Ectodermal cell (in vitro differentiated cells): ENCODE results near the gene VNN1.

Experiments
- H3K27ac ChIP-seq: 2 replicates; pipeline ENCODE4 v1.7.0; 2013; ENCODE audit warnings: mild to moderate bottlenecking, low read depth, low read length; ENCODE audit not compliant: insufficient read depth, poor library complexity, severe bottlenecking
- H3K27me3 ChIP-seq: 2 replicates; pipeline ENCODE4 v1.7.0; 2013; ENCODE audit warnings: mild to moderate bottlenecking, low read length; ENCODE audit not compliant: insufficient read depth, control insufficient read depth, poor library complexity, severe bottlenecking
- H3K36me3 ChIP-seq: one replicate; pipeline ENCODE4 v1.7.0; 2013; ENCODE audit warnings: low read length; ENCODE audit not compliant: control insufficient read depth, insufficient read depth
- H3K4me1 ChIP-seq: one replicate; pipeline ENCODE4 v1.7.0; 2013; ENCODE audit warnings: low read length; ENCODE audit not compliant: control insufficient read depth, insufficient read depth
- H3K4me3 ChIP-seq: 2 replicates; pipeline ENCODE4 v1.7.0; 2013; ENCODE audit warnings: low read depth, low read length, control low read depth; ENCODE audit not compliant: insufficient read depth
- H3K9me3 ChIP-seq: 2 replicates; pipeline ENCODE4 v1.7.0; 2013; ENCODE audit warnings: mild to moderate bottlenecking, low read length, moderate library complexity; ENCODE audit not compliant: control insufficient read depth
- WGBS, 2 experiments: methylation state at CpG; one replicate each; pipeline ENCODE4 v1.1.7; 2013; ENCODE audit warnings: missing lambda C conversion rate in 2 of 2; 5-methylcytosine and 5-hydroxymethylcytosine counted together

VNN1 gene

DNA sequence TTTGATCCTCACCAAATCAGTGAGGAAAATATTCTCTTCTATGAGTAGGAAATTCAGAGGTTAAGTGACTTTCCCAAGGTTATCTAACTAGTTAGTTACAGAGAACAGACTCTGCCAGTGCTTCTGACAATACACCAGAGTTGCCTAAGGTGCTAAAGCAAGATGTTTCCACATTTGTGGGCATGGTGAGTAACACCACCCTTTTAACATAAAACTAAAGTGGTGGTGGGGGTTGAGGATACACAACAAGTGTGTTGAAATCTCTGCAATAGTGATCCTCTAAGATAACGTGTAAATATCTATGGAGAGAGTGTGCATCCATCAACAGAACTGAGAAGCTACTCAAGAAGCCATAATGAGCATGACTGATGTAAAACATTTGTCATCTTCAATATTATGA, 32.2 kb upstream of the VNN1 start:
- Histone ChIP-seq H3K4me1 (no peaks in the 10 kb centered on the region), H3K9me3 (no peaks in the 10 kb centered on the region), H3K27me3 (no peaks in the 10 kb centered on the region), H3K4me3 (no peak overlapping the region), H3K27ac (no peak overlapping the region), H3K36me3 (no peaks in the 10 kb centered on the region)
- WGBS, 2 experiments: 80 to 91% methylated on average over 1 of the region's 1 CpG

DNA sequence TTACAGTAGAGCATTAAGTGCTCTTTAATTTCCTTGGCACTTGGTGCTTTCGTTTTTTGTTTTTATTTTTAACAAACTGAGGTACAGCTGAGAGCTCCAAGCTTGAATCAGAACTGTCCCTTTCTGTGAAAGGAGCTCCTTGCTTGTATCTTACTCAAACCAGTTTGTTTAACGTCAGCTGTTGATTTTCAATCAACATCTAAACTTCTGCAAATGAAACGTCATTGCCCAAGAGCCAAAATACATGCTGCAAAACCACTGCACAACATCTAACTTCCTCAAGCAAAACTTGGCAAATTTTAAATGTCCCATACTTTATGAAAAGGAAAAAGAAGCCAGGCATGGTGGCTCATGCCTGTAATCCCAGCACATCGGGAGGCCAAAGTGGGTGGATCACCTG, 28.6 kb upstream of the VNN1 start:
- H3K4me1 ChIP-seq: no peaks in the 10 kb centered on the region
- no peaks in the 10 kb centered on the region for H3K36me3 ChIP-seq
- no peaks in the 10 kb centered on the region for H3K9me3 ChIP-seq
- WGBS, 2 experiments: 89 to 94% methylated on average over 4 of the region's 4 CpGs
- H3K27ac ChIP-seq: no peak overlapping the region
- H3K4me3 ChIP-seq: no peak overlapping the region
- no peaks in the 10 kb centered on the region for H3K27me3 ChIP-seq

DNA sequence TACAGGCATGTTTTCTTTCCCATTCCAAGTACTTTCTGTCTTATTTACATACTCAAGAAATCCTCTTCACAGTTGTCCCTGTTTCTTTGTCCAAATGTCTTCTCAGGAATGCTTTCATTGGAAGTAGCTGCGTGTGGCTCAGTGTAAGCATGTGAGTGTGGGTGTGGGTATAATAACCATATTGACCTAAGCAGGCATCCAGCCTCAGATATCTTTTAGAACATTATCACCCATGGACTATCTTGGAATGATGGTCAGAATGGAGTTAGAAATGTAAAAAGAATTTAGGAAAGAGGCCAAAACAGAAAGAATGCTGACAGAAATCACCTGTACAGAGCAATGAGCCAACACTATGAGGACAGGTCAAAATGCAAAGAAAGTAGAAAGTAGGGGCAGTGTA, 27.4 kb upstream of the VNN1 start:
- WGBS, 2 experiments: 100% methylated on average over 1 of the region's 1 CpG; no CpG with 5 or more reads in 1 of the 2 experiments
- H3K27me3 ChIP-seq: no peaks in the 10 kb centered on the region
- H3K9me3 ChIP-seq: no peaks in the 10 kb centered on the region
- H3K27ac ChIP-seq: no peak overlapping the region
- no peak overlapping the region for H3K4me3 ChIP-seq
- H3K36me3 ChIP-seq: no peaks in the 10 kb centered on the region
- H3K4me1 ChIP-seq: no peaks in the 10 kb centered on the region

DNA sequence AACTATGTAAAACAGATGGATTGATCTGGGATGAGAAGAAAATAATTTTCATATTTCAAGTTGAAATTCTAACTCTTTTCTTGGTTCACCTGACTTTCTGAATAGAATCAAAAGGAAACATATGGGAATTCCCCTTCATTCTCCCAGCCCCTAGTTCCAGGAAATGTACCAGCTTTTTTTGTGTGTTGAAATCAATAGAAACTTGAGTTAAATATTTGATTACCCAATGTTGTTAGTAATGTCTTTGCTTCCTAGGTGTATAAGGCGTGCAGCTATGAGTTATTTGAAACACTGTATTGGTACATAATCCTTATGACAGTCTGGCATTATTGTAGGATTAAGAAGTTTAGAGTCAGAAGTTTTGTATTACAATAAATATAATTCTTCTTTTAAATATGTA, 22.4 kb upstream of the VNN1 start:
- 85 to 91% methylated on average over 1 of the region's 1 CpG for WGBS, 2 experiments
- Histone ChIP-seq H3K27ac (no peak overlapping the region), H3K9me3 (no peaks in the 10 kb centered on the region), H3K4me3 (no peak overlapping the region), H3K27me3 (no peaks in the 10 kb centered on the region), H3K4me1 (no peaks in the 10 kb centered on the region), H3K36me3 (no peaks in the 10 kb centered on the region)

DNA sequence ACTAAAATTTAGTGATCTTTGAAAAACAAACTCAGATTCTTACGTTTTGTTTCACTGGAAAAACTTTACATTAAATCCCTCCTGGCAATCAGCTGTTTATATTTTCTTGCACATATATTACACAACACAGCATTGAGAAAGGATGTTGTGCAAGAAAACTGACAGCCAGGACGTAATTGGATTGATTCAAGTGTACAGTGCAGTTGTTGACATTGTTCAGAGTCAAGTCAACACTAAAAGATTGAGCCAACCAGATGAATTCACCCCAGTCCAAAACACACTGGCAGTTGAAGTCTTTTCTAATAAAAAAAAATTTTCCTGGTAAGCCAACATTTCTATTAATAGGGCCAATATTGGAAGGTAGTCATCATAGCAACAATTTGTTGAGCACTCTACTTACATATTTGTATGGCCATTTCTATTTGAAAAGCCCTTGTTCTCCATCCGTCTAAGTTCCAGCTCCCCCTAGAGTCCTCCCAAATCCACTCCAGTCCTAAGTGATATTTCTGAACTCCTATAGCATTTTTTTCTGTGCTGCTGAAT, 20.9 kb upstream of the VNN1 start:
- Histone ChIP-seq H3K4me3 (no peak overlapping the region), H3K9me3 (no peaks in the 10 kb centered on the region), H3K27me3 (no peaks in the 10 kb centered on the region), H3K27ac (no peak overlapping the region), H3K4me1 (no peaks in the 10 kb centered on the region), H3K36me3 (no peaks in the 10 kb centered on the region)
- WGBS, 2 experiments: 50 to 64% methylated on average over 3 of the region's 3 CpGs

DNA sequence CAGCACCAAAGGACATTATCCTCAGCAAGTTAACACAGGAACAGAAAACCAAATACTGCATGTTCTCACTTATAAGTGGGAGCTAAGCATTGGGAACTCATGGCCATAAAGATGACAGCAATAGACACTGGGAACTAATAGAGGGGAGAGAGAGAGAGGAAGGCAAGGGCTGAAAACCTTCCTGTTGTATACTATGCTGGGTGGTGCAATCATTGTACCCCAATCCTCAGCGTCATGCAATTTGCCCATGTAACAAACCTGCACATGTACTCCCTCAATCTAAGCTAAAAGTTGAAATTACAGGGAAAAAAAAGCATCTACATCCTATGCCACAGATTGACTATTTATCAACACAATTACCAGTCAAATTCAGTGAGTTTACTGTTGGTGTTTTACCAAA, 20.0 kb upstream of the VNN1 start:
- Histone ChIP-seq H3K27ac (no peak overlapping the region), H3K4me1 (no peaks in the 10 kb centered on the region), H3K9me3 (no peaks in the 10 kb centered on the region), H3K36me3 (no peaks in the 10 kb centered on the region), H3K27me3 (no peaks in the 10 kb centered on the region), H3K4me3 (no peak overlapping the region)
- WGBS, 2 experiments: 90 to 100% methylated on average over 1 of the region's 1 CpG

DNA sequence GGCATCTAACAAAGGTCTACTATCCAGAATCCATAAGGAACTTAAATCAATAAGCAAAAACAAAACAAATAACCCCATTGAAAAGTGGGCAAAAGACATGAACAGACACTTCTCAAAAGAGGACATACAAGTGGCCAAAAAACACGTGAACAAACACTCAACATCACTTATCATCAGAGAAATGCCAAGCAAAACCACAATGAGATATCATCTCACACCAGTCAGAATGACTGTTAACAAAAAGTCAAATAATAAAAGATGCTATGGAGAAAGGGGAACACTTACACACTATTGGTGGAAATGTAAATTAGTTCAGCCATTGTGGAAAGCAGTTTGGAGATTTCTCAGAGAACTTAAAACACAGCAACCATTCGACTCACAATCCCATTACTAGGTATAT, 19.4 kb upstream of the VNN1 start:
- Histone ChIP-seq H3K4me1 (no peaks in the 10 kb centered on the region), H3K9me3 (no peaks in the 10 kb centered on the region), H3K27ac (no peak overlapping the region), H3K27me3 (no peaks in the 10 kb centered on the region), H3K36me3 (no peaks in the 10 kb centered on the region), H3K4me3 (no peak overlapping the region)
- 77 to 86% methylated on average over 2 of the region's 2 CpGs for WGBS, 2 experiments

DNA sequence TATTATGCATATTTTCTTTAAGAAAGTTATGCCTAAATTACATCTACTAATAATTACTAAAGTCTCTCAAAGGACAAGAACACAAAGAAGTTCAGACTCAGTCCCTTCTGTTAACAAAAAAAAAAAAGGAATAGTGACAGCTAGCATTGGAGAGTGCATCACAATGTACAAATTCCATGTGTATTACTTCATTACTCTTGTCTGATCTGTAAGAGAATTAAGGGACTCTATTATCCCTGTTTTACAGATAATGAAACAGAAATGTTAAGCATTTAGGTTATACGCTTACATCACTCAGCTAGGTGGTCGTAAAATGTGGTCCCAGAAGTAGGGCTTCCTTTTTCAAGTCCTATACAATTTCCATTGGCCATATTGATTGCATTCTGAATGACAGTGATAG, 17.2 kb upstream of the VNN1 start:
- H3K36me3 ChIP-seq: no peaks in the 10 kb centered on the region
- H3K9me3 ChIP-seq: no peaks in the 10 kb centered on the region
- H3K4me3 ChIP-seq: no peak overlapping the region
- H3K4me1 ChIP-seq: no peaks in the 10 kb centered on the region
- 96 to 100% methylated on average over 1 to 2 of the region's 2 CpGs for WGBS, 2 experiments
- H3K27ac ChIP-seq: no peak overlapping the region
- no peaks in the 10 kb centered on the region for H3K27me3 ChIP-seq

DNA sequence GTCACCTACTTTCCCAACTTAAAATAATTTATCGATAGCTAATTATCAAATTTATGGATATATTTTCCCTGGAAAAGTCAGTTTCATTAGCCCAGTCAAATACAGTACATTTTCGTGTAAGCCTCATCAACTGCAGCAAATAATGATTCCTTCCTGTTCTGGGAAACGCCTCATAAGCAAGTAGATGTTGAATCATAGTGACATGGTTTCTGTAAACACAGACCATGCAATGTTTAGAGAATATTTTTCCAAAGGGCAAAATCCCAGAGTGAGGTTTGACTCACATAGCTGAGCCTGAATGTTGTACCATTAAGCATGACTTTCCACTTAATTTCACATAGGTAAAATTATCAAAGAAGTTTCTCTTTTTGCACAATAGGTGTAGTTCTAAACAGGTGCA, 16.7 kb upstream of the VNN1 start:
- no peaks in the 10 kb centered on the region for H3K9me3 ChIP-seq
- no peaks in the 10 kb centered on the region for H3K4me1 ChIP-seq
- no peaks in the 10 kb centered on the region for H3K27me3 ChIP-seq
- no peak overlapping the region for H3K4me3 ChIP-seq
- no peaks in the 10 kb centered on the region for H3K36me3 ChIP-seq
- H3K27ac ChIP-seq: no peak overlapping the region
- WGBS, 2 experiments: 87 to 96% methylated on average over 3 of the region's 3 CpGs

DNA sequence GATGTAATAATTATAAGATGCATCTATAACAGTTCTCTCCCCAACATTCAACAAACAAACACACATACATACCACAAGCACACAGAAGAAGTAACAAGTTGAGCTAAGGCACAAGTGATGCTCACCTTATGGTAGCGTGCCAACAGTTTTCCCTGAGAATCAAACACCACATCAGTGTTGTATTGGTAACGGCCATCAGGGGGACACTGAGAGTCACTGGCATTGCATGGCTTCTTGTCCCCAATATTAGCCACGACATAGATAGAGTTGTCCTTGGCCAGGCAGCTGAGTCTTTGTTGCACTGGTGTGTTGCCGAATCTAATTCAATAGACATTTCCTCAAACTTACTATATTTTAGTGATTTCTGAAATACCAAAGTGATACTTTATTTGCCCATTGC, 14.8 kb upstream of the VNN1 start:
- H3K27me3 ChIP-seq: no peaks in the 10 kb centered on the region
- H3K4me1 ChIP-seq: no peaks in the 10 kb centered on the region
- H3K36me3 ChIP-seq: no peaks in the 10 kb centered on the region
- 64 to 67% methylated on average over 3 to 4 of the region's 4 CpGs for WGBS, 2 experiments
- H3K9me3 ChIP-seq: no peaks in the 10 kb centered on the region
- no peak overlapping the region for H3K27ac ChIP-seq
- H3K4me3 ChIP-seq: no peak overlapping the region

DNA sequence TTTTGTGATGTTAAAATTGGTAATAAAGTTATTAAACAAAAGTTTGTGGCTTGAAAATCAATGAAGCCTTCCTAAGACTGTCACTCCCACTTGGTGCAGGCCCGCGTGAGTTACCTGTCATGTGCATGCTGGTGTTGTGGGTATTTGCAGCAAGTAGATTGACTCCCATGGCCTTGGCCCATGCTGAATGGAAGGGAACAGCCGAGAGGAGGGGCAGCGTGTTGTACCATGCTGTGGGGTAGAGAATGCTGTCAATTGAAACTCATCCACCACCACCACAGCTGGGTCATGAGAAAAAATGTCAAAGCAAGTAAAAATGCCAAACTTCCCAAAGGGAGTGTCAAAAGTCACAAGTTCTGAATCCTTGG, 12.7 kb upstream of the VNN1 start:
- Histone ChIP-seq H3K4me3 (no peak overlapping the region), H3K27ac (no peak overlapping the region), H3K9me3 (no peaks in the 10 kb centered on the region), H3K36me3 (no peaks in the 10 kb centered on the region), H3K27me3 (no peaks in the 10 kb centered on the region), H3K4me1 (no peaks in the 10 kb centered on the region)
- WGBS, 2 experiments: 71 to 88% methylated on average over 1 to 4 of the region's 4 CpGs
